Measurements from ENCODE around the gene LMNTD1. TPM values are rescaled to one million over a fixed set of nuclear protein-coding genes. Genes with fewer than 3 reads are reported as not detected.

LMNTD1 gene
- polyA plus RNA-seq, 1 donor from 2014 or later, result not detected

GRCh38 chr12:25480145-25480544 is 72.9 kb downstream of the LMNTD1 start:
- Histone ChIP-seq H3K9me3 (ENCODE audit: low read length) (no peaks in the 10 kb centered on the region), H3K9me2 (ENCODE audit: insufficient read depth, low read length) (no peaks in the 10 kb centered on the region), H3K4me2 (ENCODE audit: low read length) (no peak overlapping the region), H3K27ac (ENCODE audit: low read length) (no peak overlapping the region), H2AFZ (ENCODE audit: low read depth, low read length) (no peak overlapping the region), H3K36me3 (ENCODE audit: insufficient read depth, low read length) (no peaks in the 10 kb centered on the region), H3K27me3 (ENCODE audit: insufficient read depth, low read depth, low read length) (no peaks in the 10 kb centered on the region), H3K79me2 (replicated peaks; ENCODE audit: insufficient read depth, low read length) (no peaks in the 10 kb centered on the region), H4K20me1 (ENCODE audit: insufficient read depth) (no peaks in the 10 kb centered on the region), H3K9ac (ENCODE audit: low read length) (no peak overlapping the region), H3K4me3 (ENCODE audit: low read length) (no peak overlapping the region), H3F3A (ENCODE audit: insufficient read depth, low read length, poor library complexity, severe bottlenecking) (no peaks in the 10 kb centered on the region)
- TF ChIP-seq TAF1 (IDR thresholded peaks at IDR 0.05; ENCODE audit: low read depth) (no peak), EZH2 (IDR thresholded peaks at IDR 0.05; ENCODE audit: borderline replicate concordance, insufficient read depth, low read length, poor library complexity, severe bottlenecking) (no peak), RAD21 (conservative IDR thresholded peaks at IDR 0.05) (no peak), REST (IDR thresholded peaks at IDR 0.05; ENCODE audit: borderline replicate concordance) (no peak), SMC3 (conservative IDR thresholded peaks at IDR 0.05; ENCODE audit: poor library complexity) (no peak), EP300 (conservative IDR thresholded peaks at IDR 0.05; ENCODE audit: poor library complexity, severe bottlenecking) (no peak), CTCF (IDR thresholded peaks at IDR 0.05; ENCODE audit: poor library complexity, severe bottlenecking) (no peak), POLR2AphosphoS5 (IDR thresholded peaks at IDR 0.05) (no peak), MXI1 (conservative IDR thresholded peaks at IDR 0.05; ENCODE audit: poor library complexity, severe bottlenecking) (no peak)

GRCh38 chr12:25477217-25477616 is 75.9 kb downstream of the LMNTD1 start:
- H3K36me3 ChIP-seq (ENCODE audit: insufficient read depth, low read length), result no peaks in the 10 kb centered on the region
- H3K9me2 ChIP-seq (ENCODE audit: insufficient read depth, low read length), result no peaks in the 10 kb centered on the region
- no peak overlapping the region for H3K4me3 ChIP-seq (ENCODE audit: low read length)

More at GRCh38 chr12:25477217-25477616, 75.9 kb downstream of the LMNTD1 start:
- Histone ChIP-seq H3K9ac (ENCODE audit: low read length) (no peak overlapping the region), H3K4me2 (ENCODE audit: low read length) (no peak overlapping the region), H3F3A (ENCODE audit: insufficient read depth, low read length, poor library complexity, severe bottlenecking) (no peaks in the 10 kb centered on the region), H3K79me2 (replicated peaks; ENCODE audit: insufficient read depth, low read length) (no peaks in the 10 kb centered on the region), H4K20me1 (ENCODE audit: insufficient read depth) (no peaks in the 10 kb centered on the region), H2AFZ (ENCODE audit: low read depth, low read length) (no peak overlapping the region), H3K27me3 (ENCODE audit: insufficient read depth, low read depth, low read length) (no peaks in the 10 kb centered on the region), H3K27ac (ENCODE audit: low read length) (no peak overlapping the region), H3K9me3 (ENCODE audit: low read length) (no peaks in the 10 kb centered on the region)
- TF ChIP-seq SMC3 (conservative IDR thresholded peaks at IDR 0.05; ENCODE audit: poor library complexity) (no peak), CTCF (IDR thresholded peaks at IDR 0.05; ENCODE audit: poor library complexity, severe bottlenecking) (no peak), EP300 (conservative IDR thresholded peaks at IDR 0.05; ENCODE audit: poor library complexity, severe bottlenecking) (no peak), POLR2AphosphoS5 (IDR thresholded peaks at IDR 0.05) (no peak), MXI1 (conservative IDR thresholded peaks at IDR 0.05; ENCODE audit: poor library complexity, severe bottlenecking) (no peak), RAD21 (conservative IDR thresholded peaks at IDR 0.05) (no peak)

Data from neural cell (in vitro differentiated cells).